ENCODE data around the gene SCGB1C2.

SCGB1C2 gene

GRCh38 chr17:173166-173911 lies 36.0 kb downstream of the SCGB1C2 start:
- DNase-seq = no peak

- DNase-seq = no peak
Observed at GRCh38 chr17:177155-177554, 39.8 kb downstream of the SCGB1C2 start.

DNA sequence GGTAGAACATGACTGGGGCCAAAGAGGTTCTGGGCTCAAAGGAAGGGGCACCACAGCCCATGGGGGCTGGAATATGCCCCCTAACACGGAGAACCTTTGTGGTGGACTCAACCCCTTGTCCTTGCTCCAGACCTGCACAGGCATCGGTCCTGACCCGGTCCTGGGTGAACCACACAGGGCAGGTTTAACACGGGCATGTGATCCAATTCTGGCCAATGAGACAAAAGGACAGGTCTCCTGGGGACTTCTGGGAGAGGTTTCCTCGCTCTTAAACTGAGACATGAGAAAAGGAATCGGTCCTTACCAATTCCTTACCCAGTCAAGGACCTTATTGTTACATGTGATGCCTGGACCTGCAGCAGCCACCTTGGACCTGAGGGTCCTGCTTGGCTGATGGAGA lies 40.4 kb downstream of the SCGB1C2 start:
- DNase-seq = no peak

GRCh38 chr17:178292-179065 lies 41.1 kb downstream of the SCGB1C2 start:
- peak; percentile 6 for DNase-seq

- DNase-seq = no peak
Observed at GRCh38 chr17:179066-179432, 41.7 kb downstream of the SCGB1C2 start.

DNA sequence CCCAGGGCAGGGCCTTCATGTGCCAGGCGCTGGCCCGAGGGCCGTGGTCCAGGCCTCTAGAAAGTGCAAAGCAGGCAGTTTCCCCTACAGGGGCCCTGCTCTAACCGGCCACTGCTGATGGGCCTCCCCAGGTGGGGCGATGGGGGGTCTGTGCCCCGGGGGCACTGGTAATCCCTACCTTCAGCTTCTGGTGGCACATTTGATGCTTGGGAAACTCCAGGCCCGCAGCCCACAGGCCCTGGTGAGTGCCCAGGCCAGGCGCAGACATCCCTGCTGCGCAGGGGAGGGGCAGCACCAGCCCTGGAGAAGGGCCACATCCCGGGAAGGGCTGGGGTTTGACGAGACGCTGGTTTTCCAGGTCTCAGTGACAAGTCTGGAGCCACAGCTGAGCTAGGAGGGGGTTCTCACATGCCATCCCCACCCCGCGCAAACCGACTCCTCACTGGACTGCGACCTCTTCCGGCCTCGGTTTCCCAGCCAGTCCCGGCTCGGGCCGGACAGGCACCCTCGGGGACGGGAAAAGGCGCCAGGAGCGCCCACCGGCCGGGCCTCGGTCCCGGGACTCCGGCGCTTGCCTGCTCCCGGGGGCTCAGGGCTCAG lies 42.5 kb downstream of the SCGB1C2 start:
- no peak for DNase-seq

DNA sequence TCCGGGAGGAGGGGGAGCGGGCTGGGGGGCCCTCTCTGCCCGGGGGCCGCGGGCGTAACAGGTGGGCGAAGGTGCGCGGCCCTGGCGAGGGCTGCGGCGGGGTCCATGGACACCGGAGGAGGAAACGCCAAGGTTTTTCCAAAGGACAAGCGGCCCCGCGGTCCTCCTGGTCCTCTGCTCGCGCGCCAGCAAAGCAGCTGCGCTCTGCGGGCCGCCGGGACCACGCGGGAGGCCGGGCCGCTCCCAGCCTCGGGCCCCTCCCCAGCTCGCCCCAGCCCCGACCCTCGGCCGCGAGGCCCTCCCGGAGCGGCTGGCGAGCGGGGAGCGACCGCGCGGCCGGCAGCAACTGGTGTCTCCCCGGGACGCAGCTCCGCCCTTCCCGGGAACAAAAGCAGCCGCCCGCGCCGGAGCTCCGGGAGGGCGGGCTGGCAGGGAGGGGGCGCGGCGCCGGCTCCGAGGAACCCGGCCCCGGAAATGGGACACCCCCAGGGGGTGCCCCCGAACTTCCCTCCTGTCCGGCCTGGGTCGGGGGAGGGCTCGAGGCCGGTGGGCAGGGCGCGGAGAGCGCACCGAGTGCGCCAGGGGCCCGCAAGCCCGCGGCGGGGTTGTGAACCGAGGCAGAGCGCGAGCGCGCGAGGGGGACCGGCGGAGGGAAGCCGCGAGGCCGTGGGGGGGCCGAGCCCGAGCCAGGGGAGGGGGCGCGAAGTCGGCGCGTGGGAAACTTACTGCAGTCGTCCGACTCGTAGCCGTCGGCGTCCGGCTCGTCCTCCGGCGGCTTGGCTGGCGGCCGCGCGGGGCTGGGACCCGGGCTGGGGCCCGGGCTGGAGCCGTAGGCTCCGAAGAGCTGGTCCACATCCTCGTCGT lies 43.2 kb downstream of the SCGB1C2 start:
- no peak for DNase-seq

DNA sequence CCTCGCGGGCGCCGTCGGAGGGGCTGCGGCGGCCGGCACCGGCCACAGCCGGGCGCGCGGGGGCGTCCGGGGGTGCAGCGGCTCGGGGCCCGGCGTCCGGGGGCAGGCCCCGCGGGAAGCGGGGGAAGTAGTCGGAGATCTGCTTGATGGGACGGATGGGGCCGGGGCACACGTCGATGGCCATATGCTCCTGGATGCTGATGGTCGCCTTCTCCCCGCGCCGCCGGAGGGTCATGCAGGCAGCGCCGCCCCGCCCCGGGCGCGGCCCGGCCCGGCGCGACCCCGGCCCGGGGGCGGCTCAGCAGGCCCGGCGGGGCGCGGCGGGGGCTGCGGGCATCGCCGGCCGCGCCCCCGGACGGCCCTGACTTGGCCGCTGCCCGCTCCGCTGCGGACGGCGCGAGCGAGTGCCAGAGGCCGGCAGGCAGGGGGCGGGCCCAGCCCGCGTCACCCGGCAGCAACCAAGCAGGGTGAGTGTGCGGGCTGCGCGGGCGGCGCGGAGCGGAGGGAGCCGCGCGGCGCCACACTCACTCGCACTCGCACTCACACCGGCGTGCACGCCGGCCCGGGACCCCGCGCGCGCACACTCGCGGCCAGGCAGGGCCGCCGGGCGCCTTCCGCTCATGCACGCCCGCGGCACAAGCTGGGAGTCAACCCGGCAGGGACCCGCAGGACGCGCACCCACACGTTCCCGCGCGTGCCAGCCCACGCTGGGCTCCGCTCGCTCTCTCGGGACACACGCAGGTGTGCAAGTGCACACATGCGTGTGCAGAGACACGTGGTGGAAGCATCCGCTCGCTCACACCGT lies 44.1 kb downstream of the SCGB1C2 start, which contains the start of gene DOC2B:
DOC2B (minus strand) TSS at position 406 of the 805 bp plus-strand sequence; CDS start at position 235, 171 bp downstream.
- DNase-seq = no peak

- DNase-seq = no peak
Observed at GRCh38 chr17:182050-182751, 44.8 kb downstream of the SCGB1C2 start.

DNA sequence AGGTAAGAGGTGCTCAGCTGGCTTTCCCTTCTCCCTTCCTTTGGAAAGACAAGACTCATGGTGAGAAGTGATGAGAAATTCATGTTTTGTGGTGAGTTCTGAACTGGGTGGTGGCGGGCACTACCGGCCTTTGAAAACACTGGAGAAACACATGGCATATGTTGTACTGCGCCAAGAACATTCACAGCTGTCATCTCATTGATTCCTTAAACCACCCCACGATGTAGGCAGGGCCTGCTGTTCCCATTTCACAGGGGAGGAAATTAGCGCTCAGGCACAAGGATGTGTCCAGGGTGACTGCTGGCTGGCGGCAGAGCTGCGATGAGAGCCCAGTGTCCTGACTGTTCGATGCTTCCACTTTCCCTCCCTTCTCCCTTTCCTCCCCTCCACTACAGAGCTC lies 45.7 kb downstream of the SCGB1C2 start:
- DNase-seq = no peak

DNA sequence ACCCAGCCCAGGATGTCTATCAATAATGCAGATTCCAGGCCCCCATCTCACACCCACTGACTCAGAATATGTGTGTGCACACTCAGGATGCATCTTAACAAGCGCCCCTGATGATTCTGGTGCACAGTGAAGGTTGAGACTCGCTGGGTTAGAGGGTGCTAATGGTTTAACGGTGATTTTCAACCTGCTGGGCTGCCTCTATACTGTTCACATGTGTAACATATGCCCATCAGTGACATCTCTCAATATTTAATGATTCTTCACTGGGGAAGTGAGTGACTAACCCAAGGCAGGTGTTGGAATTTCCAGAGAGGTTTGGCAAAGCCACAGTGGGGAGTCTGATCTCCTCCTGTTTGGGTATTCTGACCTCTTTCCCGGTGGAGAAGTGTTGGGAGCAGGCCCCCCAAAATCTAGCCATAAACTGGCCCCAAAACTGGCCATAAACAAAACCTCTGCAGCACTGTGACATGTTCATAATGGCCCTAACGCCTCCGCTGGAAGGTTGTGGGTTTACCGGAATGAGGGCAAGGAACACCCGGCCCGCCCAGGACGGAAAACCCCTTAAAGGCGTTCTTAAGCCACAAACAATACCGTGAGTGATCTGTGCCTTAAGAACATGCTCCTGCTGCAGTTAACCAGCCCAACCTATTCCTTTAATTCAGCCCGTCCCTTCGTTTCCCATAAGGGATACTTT lies 48.2 kb downstream of the SCGB1C2 start:
- DNase-seq = no peak

DNA sequence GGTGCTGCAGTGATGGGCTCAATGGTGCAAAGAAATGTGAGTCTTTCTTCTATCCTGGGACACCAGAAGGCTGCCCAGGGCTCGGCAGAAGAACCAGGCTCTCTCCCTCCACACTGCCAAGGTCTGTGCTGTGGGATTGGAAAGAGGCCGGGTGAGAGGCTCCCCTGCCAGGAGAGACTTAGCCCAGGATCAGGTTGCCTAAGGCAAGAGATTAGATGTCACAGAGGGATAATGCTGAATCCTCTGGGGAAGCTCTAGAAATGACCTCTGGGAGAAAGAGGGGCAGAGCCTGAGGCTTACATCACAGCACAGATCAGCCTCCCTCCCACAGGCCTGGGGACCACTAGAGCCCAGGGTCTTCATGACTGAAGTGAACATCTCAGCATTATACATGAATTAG lies 49.8 kb downstream of the SCGB1C2 start:
- DNase-seq = no peak
